ENCODE results near the gene PDXP. TPM values are rescaled to one million over a fixed set of nuclear protein-coding genes. Genes with fewer than 3 reads are reported as not detected.
"Not testable (repeated sequence)": the region's sequence is repeated elsewhere in the genome, so short reads cannot be mapped to it uniquely, and the experiment has no call there.

PDXP gene
- total RNA-seq, 4 donors from 2014 or later, result 10.3 to 28.7 (median 16.6) TPM

GRCh38 chr22:37690407-37690806, 31.9 kb downstream of the PDXP start:
- no peak for TF ChIP-seq POLR2A (IDR thresholded peaks at IDR 0.05)
- Histone ChIP-seq H3K36me3 (peaks cover 0 to 66% of the 10 kb centered on the region in 2 donors), H3K27ac (peak overlapping the region in 1 of 4 donors; percentile 43), H3K4me3 (no peak overlapping the region), H3K27me3 (no peaks in the 10 kb centered on the region), H3K4me1 (peaks cover 13 to 14% of the 10 kb centered on the region in 2 donors), H3K9me3 (no peaks in the 10 kb centered on the region)
- no peak for ATAC-seq
- in situ Hi-C loops (cut with MboI; ENCODE audit: low sequenced_read_pairs in 4 of 4), result loop anchor here in 1 of 4 donors (10.0 kb wide), 1 partner anchor 66 kb away; no protein-coding TSS in a partner anchor
- DNase-seq, result no peak
- intact Hi-C loops (cut with DNase I; ENCODE audit: low total_unique reads), result no loop called here

DNA sequence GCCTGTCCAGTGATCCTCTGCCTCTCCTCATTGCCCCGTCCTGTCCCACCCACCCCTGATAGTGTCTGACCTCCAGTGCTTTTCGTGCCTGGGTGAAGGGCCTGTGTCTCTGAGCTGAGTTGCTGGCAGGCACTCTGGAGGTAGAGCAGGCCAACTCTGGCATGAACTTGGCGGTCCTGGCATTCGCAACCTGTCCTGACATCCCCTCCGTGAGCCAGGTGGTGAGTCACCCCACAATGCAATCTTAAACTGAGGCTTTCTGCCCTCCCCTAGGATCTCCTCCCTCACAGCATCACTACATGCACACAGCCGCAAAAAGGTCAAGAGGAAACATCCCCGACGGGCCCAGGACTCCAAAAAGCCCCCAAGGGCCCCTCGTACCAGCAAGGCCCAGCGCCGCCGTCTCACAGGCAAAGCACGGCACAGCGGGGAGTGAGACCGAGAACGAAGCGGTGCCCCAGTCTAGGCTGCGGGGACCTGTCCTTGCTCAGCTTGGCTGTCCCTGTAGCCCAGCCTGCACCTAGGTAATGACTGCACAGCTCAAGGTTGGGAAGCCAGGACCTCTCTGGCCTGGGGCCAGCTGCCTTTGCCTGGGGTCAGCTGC, 32.5 kb downstream of the PDXP start:
- TF ChIP-seq, protein P1, sequence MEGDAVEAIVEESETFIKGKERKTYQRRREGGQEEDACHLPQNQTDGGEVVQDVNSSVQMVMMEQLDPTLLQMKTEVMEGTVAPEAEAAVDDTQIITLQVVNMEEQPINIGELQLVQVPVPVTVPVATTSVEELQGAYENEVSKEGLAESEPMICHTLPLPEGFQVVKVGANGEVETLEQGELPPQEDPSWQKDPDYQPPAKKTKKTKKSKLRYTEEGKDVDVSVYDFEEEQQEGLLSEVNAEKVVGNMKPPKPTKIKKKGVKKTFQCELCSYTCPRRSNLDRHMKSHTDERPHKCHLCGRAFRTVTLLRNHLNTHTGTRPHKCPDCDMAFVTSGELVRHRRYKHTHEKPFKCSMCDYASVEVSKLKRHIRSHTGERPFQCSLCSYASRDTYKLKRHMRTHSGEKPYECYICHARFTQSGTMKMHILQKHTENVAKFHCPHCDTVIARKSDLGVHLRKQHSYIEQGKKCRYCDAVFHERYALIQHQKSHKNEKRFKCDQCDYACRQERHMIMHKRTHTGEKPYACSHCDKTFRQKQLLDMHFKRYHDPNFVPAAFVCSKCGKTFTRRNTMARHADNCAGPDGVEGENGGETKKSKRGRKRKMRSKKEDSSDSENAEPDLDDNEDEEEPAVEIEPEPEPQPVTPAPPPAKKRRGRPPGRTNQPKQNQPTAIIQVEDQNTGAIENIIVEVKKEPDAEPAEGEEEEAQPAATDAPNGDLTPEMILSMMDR (IDR thresholded peaks at IDR 0.05 in 4 of 5, conservative IDR thresholded peaks at IDR 0.05 in 1 of 5), result no peak
- TF ChIP-seq POLR2A (IDR thresholded peaks at IDR 0.05), result no peak
- in situ Hi-C loops (cut with MboI; ENCODE audit: low sequenced_read_pairs in 4 of 4), result loop anchor here in 1 of 4 donors (10.0 kb wide), 1 partner anchor 66 kb away; no protein-coding TSS in a partner anchor
- Histone ChIP-seq H3K27ac (peak overlapping the region in 1 of 4 donors; percentile 43), H3K27me3 (no peaks in the 10 kb centered on the region), H3K36me3 (peaks cover 0 to 66% of the 10 kb centered on the region in 2 donors), H3K4me1 (peaks cover 9 to 19% of the 10 kb centered on the region in 2 donors), H3K4me3 (no peak overlapping the region), H3K9me3 (no peaks in the 10 kb centered on the region)
- DNase-seq (peak; percentile 34 to 74), ATAC-seq (peak in 1 of 2 donors; percentile 43)
- intact Hi-C loops (cut with DNase I; ENCODE audit: low total_unique reads), result no loop called here

- in situ Hi-C loops (cut with MboI; ENCODE audit: low sequenced_read_pairs in 4 of 4), result loop anchor here in 1 of 4 donors (10.0 kb wide), 1 partner anchor 68 kb away; no protein-coding TSS in a partner anchor
- ATAC-seq (no peak), DNase-seq (no peak)
- H3K4me3 ChIP-seq, result no peak overlapping the region
- intact Hi-C loops (cut with DNase I; ENCODE audit: low total_unique reads), result no loop called here
- H3K4me1 ChIP-seq, result peaks cover 8 to 14% of the 10 kb centered on the region in 2 donors
- no peaks in the 10 kb centered on the region for H3K9me3 ChIP-seq
- no peak overlapping the region for H3K27ac ChIP-seq
- TF ChIP-seq, protein P1 (IDR thresholded peaks at IDR 0.05 in 4 of 5, conservative IDR thresholded peaks at IDR 0.05 in 1 of 5), result no peak
- no peak for TF ChIP-seq POLR2A (IDR thresholded peaks at IDR 0.05)
- H3K27me3 ChIP-seq, result no peaks in the 10 kb centered on the region
- H3K36me3 ChIP-seq, result peaks cover 0 to 63% of the 10 kb centered on the region in 2 donors
These were observed 34.2 kb downstream of the PDXP start for GRCh38 chr22:37692627-37693285.

DNA sequence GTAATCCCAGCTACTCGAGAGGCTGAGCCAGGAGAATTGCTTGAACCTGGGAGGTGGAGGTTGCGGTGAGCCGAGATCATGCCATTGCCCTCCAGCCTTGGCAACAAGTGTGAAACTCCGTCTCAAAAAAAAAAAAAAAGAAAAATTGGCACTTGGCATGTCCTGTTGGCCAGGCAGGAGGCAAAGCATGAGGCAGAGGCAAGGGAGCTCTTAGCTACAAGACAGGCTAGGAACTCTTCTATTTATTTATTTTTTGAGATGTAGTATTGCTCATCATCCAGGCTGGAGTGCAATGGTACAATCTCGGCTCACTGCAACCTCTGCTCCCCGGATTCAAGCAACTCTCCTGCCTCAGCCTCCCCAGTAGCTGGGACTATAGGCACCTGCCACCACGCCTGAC, 35.6 kb downstream of the PDXP start:
- intact Hi-C loops (cut with DNase I; ENCODE audit: low total_unique reads); H3K27me3 ChIP-seq; H3K4me3 ChIP-seq; DNase-seq; H3K9me3 ChIP-seq; H3K27ac ChIP-seq; ATAC-seq: not testable (repeated sequence)
- Histone ChIP-seq H3K36me3 (peaks cover 0 to 49% of the 10 kb centered on the region in 2 donors), H3K4me1 (peaks cover 7 to 11% of the 10 kb centered on the region in 2 donors)
- in situ Hi-C loops (cut with MboI; ENCODE audit: low sequenced_read_pairs in 4 of 4), result loop anchor here in 1 of 4 donors (10.0 kb wide), 1 partner anchor 69 kb away; no protein-coding TSS in a partner anchor

GRCh38 chr22:37696260-37696656, 37.7 kb downstream of the PDXP start:
- Histone ChIP-seq H3K4me1 (peaks cover 7 to 11% of the 10 kb centered on the region in 2 donors), H3K4me3 (peak overlapping the region; percentile 21 to 43 (median 34)), H3K36me3 (peaks cover 0 to 33% of the 10 kb centered on the region in 2 donors)
- H3K27ac ChIP-seq; H3K27me3 ChIP-seq; H3K9me3 ChIP-seq; DNase-seq; intact Hi-C loops (cut with DNase I; ENCODE audit: low total_unique reads): not testable (repeated sequence)
- ATAC-seq, result peak in 1 of 2 donors; percentile 25
- in situ Hi-C loops (cut with MboI; ENCODE audit: low sequenced_read_pairs in 4 of 4), result loop anchor here in 1 of 4 donors (10.0 kb wide), 1 partner anchor 71 kb away; no protein-coding TSS in a partner anchor
